ENCODE results near the gene PARD6A.

Gene PARD6A

DNA sequence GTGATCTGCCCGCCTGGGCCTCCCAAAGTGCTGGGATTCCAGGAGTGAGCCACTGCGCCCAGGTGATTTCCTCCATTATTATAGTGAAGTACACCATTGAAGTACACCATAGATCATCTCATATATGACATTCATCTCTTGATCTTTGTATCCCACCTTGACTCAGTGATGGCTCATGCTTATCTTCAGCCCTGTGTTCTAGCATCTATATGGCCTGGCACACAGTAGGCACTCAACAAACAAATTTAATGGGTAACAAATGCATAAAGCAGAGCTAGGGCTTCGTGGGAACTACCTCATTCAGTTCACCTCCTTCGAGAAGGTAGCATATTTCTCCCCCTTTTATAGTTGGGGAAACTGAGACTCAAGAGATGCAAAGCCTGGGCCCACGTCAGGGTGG is 4.8 kb downstream of the PARD6A start:
- CTCF ChIA-PET = interaction anchor here (1.3 kb wide), 2 partner anchors 98 to 145 kb away, joined by 3 to 6 read pairs; no protein-coding TSS in a partner anchor
- H3K27ac ChIP-seq (ENCODE audit: extremely low read depth, low read depth, low read length) = peak overlapping the region; percentile 43; the same call in 1 of the 2 replicates

More for the DNA sequence above, 4.8 kb downstream of the PARD6A start:
- TF ChIP-seq ZNF423 (tag by site-specific recombination; IDR thresholded peaks at IDR 0.05) = no peak
- TF ChIP-seq, protein P1, sequence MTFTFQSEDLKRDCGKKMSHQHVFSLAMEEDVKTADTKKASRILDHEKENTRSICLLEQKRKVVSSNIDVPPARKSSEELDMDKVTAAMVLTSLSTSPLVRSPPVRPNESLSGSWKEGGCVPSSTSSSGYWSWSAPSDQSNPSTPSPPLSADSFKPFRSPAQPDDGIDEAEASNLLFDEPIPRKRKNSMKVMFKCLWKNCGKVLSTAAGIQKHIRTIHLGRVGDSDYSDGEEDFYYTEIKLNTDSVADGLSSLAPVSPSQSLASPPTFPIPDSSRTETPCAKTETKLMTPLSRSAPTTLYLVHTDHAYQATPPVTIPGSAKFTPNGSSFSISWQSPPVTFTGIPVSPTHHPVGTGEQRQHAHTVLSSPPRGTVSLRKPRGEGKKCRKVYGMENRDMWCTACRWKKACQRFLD (tag by site-specific recombination; IDR thresholded peaks at IDR 0.05) = no peak
- TF ChIP-seq TRIM28 (IDR thresholded peaks at IDR 0.05; ENCODE audit: borderline replicate concordance, low read length) = no peak
- TF ChIP-seq HOXA7 (CRISPR knock-in tag; IDR thresholded peaks at IDR 0.05; ENCODE audit: borderline replicate concordance) = no peak
- TF ChIP-seq ZNF677 (tag by site-specific recombination; IDR thresholded peaks at IDR 0.05) = no peak
- TF ChIP-seq FEZF1 (tag by site-specific recombination; IDR thresholded peaks at IDR 0.05) = no peak
- TF ChIP-seq, protein P2, sequence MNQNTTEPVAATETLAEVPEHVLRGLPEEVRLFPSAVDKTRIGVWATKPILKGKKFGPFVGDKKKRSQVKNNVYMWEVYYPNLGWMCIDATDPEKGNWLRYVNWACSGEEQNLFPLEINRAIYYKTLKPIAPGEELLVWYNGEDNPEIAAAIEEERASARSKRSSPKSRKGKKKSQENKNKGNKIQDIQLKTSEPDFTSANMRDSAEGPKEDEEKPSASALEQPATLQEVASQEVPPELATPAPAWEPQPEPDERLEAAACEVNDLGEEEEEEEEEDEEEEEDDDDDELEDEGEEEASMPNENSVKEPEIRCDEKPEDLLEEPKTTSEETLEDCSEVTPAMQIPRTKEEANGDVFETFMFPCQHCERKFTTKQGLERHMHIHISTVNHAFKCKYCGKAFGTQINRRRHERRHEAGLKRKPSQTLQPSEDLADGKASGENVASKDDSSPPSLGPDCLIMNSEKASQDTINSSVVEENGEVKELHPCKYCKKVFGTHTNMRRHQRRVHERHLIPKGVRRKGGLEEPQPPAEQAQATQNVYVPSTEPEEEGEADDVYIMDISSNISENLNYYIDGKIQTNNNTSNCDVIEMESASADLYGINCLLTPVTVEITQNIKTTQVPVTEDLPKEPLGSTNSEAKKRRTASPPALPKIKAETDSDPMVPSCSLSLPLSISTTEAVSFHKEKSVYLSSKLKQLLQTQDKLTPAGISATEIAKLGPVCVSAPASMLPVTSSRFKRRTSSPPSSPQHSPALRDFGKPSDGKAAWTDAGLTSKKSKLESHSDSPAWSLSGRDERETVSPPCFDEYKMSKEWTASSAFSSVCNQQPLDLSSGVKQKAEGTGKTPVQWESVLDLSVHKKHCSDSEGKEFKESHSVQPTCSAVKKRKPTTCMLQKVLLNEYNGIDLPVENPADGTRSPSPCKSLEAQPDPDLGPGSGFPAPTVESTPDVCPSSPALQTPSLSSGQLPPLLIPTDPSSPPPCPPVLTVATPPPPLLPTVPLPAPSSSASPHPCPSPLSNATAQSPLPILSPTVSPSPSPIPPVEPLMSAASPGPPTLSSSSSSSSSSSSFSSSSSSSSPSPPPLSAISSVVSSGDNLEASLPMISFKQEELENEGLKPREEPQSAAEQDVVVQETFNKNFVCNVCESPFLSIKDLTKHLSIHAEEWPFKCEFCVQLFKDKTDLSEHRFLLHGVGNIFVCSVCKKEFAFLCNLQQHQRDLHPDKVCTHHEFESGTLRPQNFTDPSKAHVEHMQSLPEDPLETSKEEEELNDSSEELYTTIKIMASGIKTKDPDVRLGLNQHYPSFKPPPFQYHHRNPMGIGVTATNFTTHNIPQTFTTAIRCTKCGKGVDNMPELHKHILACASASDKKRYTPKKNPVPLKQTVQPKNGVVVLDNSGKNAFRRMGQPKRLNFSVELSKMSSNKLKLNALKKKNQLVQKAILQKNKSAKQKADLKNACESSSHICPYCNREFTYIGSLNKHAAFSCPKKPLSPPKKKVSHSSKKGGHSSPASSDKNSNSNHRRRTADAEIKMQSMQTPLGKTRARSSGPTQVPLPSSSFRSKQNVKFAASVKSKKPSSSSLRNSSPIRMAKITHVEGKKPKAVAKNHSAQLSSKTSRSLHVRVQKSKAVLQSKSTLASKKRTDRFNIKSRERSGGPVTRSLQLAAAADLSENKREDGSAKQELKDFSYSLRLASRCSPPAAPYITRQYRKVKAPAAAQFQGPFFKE (tag by site-specific recombination; IDR thresholded peaks at IDR 0.05; ENCODE audit: borderline replicate concordance) = no peak
- no peak for TF ChIP-seq ZNF600 (tag by site-specific recombination; IDR thresholded peaks at IDR 0.05)
- TF ChIP-seq ZNF768 (tag by site-specific recombination; IDR thresholded peaks at IDR 0.05) = no peak
- TF ChIP-seq SP7 (tag by site-specific recombination; IDR thresholded peaks at IDR 0.05) = no peak
- TF ChIP-seq, protein P3, sequence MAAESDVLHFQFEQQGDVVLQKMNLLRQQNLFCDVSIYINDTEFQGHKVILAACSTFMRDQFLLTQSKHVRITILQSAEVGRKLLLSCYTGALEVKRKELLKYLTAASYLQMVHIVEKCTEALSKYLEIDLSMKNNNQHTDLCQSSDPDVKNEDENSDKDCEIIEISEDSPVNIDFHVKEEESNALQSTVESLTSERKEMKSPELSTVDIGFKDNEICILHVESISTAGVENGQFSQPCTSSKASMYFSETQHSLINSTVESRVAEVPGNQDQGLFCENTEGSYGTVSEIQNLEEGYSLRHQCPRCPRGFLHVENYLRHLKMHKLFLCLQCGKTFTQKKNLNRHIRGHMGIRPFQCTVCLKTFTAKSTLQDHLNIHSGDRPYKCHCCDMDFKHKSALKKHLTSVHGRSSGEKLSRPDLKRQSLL (tag by site-specific recombination; IDR thresholded peaks at IDR 0.05) = no peak
- TF ChIP-seq, protein P4, sequence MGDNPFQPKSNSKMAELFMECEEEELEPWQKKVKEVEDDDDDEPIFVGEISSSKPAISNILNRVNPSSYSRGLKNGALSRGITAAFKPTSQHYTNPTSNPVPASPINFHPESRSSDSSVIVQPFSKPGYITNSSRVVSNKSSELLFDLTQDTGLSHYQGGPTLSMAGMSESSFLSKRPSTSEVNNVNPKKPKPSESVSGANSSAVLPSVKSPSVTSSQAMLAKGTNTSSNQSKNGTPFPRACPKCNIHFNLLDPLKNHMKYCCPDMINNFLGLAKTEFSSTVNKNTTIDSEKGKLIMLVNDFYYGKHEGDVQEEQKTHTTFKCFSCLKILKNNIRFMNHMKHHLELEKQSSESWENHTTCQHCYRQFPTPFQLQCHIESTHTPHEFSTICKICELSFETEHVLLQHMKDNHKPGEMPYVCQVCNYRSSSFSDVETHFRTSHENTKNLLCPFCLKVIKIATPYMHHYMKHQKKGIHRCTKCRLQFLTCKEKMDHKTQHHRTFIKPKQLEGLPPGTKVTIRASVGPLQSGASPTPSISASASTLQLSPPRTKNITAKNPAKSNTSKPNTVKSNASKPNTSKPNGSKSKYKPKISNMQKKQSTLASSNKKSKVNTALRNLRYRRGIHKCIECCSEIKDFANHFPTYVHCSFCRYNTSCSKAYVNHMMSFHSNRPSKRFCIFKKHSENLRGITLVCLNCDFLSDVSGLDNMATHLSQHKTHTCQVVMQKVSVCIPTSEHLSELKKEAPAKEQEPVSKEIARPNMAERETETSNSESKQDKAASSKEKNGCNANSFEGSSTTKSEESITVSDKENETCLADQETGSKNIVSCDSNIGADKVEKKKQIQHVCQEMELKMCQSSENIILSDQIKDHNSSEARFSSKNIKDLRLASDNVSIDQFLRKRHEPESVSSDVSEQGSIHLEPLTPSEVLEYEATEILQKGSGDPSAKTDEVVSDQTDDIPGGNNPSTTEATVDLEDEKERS (tag by site-specific recombination; IDR thresholded peaks at IDR 0.05) = no peak
- TF ChIP-seq MYNN (tag by site-specific recombination; IDR thresholded peaks at IDR 0.05; ENCODE audit: borderline replicate concordance) = no peak
- TF ChIP-seq ZNF510 (tag by site-specific recombination; IDR thresholded peaks at IDR 0.05; ENCODE audit: insufficient replicate concordance) = no peak
- no peak for TF ChIP-seq BCL11A (tag by site-specific recombination; IDR thresholded peaks at IDR 0.05; ENCODE audit: low read depth)
- no peak for TF ChIP-seq ZBTB21 (tag by site-specific recombination; IDR thresholded peaks at IDR 0.05)
- POLR2A ChIA-PET = interaction anchor here (1.5 kb wide), 1 partner anchor 144 kb away, joined by 4 read pairs; no protein-coding TSS in a partner anchor
- H3K4me3 ChIP-seq (ENCODE audit: low read depth, low read length) = peak overlapping the region; percentile 57
- H3K36me3 ChIP-seq (ENCODE audit: control insufficient read depth in 2 of 2, insufficient read depth in 1 of 2, low read length in 2 of 2) = peaks cover 0 to 37% of the 10 kb centered on the region in 2 experiments; a peak in 1 of 3 replicates
- no peaks in the 10 kb centered on the region for H3K4me1 ChIP-seq (ENCODE audit: control insufficient read depth, insufficient read depth, low read length)
- no peaks in the 10 kb centered on the region for H3K9me3 ChIP-seq (ENCODE audit: control insufficient read depth, insufficient read depth, low read depth, low read length)
